CD4-positive, alpha-beta T cell (primary cell): ENCODE measurements around the gene RASGRF2. TPM values are rescaled to one million over a fixed set of nuclear protein-coding genes. Genes with fewer than 3 reads are reported as not detected.

ENCODE experiments used
- ATAC-seq: fragments of 200-7000 bp; cut with Tn5 transposase; one replicate; pipeline ENCODE4 v1.10.0; 2022; ENCODE audit warnings: mild to moderate bottlenecking; ENCODE audit not compliant: poor library complexity
- CTCF ChIA-PET: fragments of 350-600 bp; sonication (Branson Sonifier 250); formaldehyde crosslinking; loops from one replicate; lab custom pipeline; 2021; ENCODE audit warnings: antibody characterized with exemption, inconsistent platforms; lab: Charles Lee
- POLR2A ChIA-PET: fragments of 350-600 bp; sonication (Branson Sonifier 250); formaldehyde crosslinking; loops from one replicate; lab custom pipeline; 2021; ENCODE audit warnings: antibody characterized with exemption, inconsistent platforms; lab: Charles Lee
- DNase-seq, 14 experiments: peaks; one replicate each; pipeline ENCODE4 v3.0.0-alpha.2; 2013 to 2020; ENCODE audit warnings: mixed read lengths in 2 of 14
- H3K27ac ChIP-seq, 2 donors: one replicate each; pipeline versions ENCODE4 v1.5.1 to v1.7.0; 2013; ENCODE audit warnings: low read length in 2 of 2, low read depth in 1 of 2, mild to moderate bottlenecking in 1 of 2
- H3K27me3 ChIP-seq, 2 experiments: 1 replicate in 1 of 2; 2 replicates in 1 of 2; pipeline versions ENCODE4 v1.6.1 to v1.7.0; 2013; ENCODE audit warnings: low read length in 2 of 2, control low read depth in 1 of 2, mild to moderate bottlenecking in 1 of 2, moderate library complexity in 1 of 2; ENCODE audit not compliant: insufficient read depth in 2 of 2, control insufficient read depth in 1 of 2
- H3K36me3 ChIP-seq: one replicate; pipeline ENCODE4 v1.6.1; 2013; ENCODE audit warnings: low read length, control low read depth; ENCODE audit not compliant: insufficient read depth
- H3K4me1 ChIP-seq: one replicate; pipeline ENCODE4 v1.6.1; 2013; ENCODE audit warnings: low read length, control low read depth; ENCODE audit not compliant: insufficient read depth
- H3K4me3 ChIP-seq: one replicate; pipeline ENCODE4 v1.5.1; 2013; ENCODE audit warnings: mild to moderate bottlenecking, low read length, moderate library complexity
- H3K9me3 ChIP-seq, 2 experiments: 1 replicate in 1 of 2; 2 replicates in 1 of 2; pipeline versions ENCODE4 v1.6.1 to v1.7.0; 2013; ENCODE audit warnings: low read length in 2 of 2, mild to moderate bottlenecking in 2 of 2, control low read depth in 1 of 2, moderate library complexity in 1 of 2; ENCODE audit not compliant: control insufficient read depth in 1 of 2, insufficient read depth in 1 of 2
- H3K27ac Mint-ChIP-seq: one replicate; pipeline ENCODE4 v1.8.0; 2020; ENCODE audit warnings: mixed read lengths
- H3K27me3 Mint-ChIP-seq: one replicate; pipeline ENCODE4 v1.8.0; 2021; ENCODE audit warnings: mixed read lengths
- H3K36me3 Mint-ChIP-seq: one replicate; pipeline ENCODE4 v1.8.0; 2021; ENCODE audit warnings: low read depth, mixed read lengths
- H3K4me1 Mint-ChIP-seq: one replicate; pipeline ENCODE4 v1.8.0; 2021; ENCODE audit warnings: low read depth, mixed read lengths
- H3K4me3 Mint-ChIP-seq: one replicate; pipeline ENCODE4 v1.8.0; 2020; ENCODE audit warnings: mild to moderate bottlenecking, mixed read lengths
- H3K9me3 Mint-ChIP-seq: one replicate; pipeline ENCODE4 v1.8.0; 2020; ENCODE audit warnings: mixed read lengths
- CTCF ChIP-seq: fragments of 200-600 bp; IDR thresholded peaks from one replicate; pipeline ENCODE4 v1.8.0; 2022; ENCODE audit warnings: antibody characterized with exemption, mild to moderate bottlenecking
- intact Hi-C, 2 experiments: fragments of 100-400 bp; cut with DNase I in 1 of 2; cut with micrococcal nuclease in 1 of 2; formaldehyde crosslinking; loops; one replicate each; pipeline versions ENCODE4 v1.15.1 to v1.9.0; 2023 to 2025; cut with DNase I, micrococcal nuclease
- total RNA-seq, 174 experiments: library from RNA in 2 of 174; stranded (reverse) in 2 of 174; gene quantifications; one replicate each; pipeline ENCODE4 v1.2.3 and lab custom pipeline; 2021 to 2026

The RASGRF2 gene
- total RNA-seq, 2 experiments from 2014 or later, result 21.9 to 24.9 TPM

- Histone ChIP-seq H3K9me3 (no peaks in the 10 kb centered on the region), H3K27me3 (no peaks in the 10 kb centered on the region), H3K4me3 (no peak overlapping the region), H3K4me1 (peaks cover 46% of the 10 kb centered on the region), H3K36me3 (no peaks in the 10 kb centered on the region), H3K27ac (no peak overlapping the region)
- CTCF ChIA-PET, result no interaction called here
- ATAC-seq (no peak), DNase-seq (no peak)
- Mint-ChIP-seq H3K4me1 (peaks cover 87% of the 10 kb centered on the region), H3K9me3 (no peaks in the 10 kb centered on the region), H3K27me3 (no peaks in the 10 kb centered on the region), H3K4me3 (no peak overlapping the region), H3K36me3 (no peaks in the 10 kb centered on the region), H3K27ac (peak overlapping the region; percentile 13)
- POLR2A ChIA-PET, result no interaction called here
- intact Hi-C loops, result no loop called here
- no peak for TF ChIP-seq CTCF
These were observed 30.8 kb downstream of the RASGRF2 start for GRCh38 chr5:80990971-80991370.

- Mint-ChIP-seq H3K4me1 (peaks cover 86% of the 10 kb centered on the region), H3K36me3 (no peaks in the 10 kb centered on the region), H3K27ac (no peak overlapping the region), H3K9me3 (no peaks in the 10 kb centered on the region), H3K4me3 (no peak overlapping the region), H3K27me3 (no peaks in the 10 kb centered on the region)
- H3K9me3 ChIP-seq, result no peaks in the 10 kb centered on the region
- ChIA-PET POLR2A (interaction anchor here (2.9 kb wide), 2 partner anchors 11 to 12 kb away, joined by 14 to 17 read pairs; no protein-coding TSS in a partner anchor), CTCF (no interaction called here)
- H3K27me3 ChIP-seq, result no peaks in the 10 kb centered on the region
- H3K36me3 ChIP-seq, result no peaks in the 10 kb centered on the region
- no peak overlapping the region for H3K27ac ChIP-seq
- TF ChIP-seq CTCF, result no peak
- peaks cover 50% of the 10 kb centered on the region for H3K4me1 ChIP-seq
- DNase-seq, result no peak
- intact Hi-C loops, result no loop called here
- no peak overlapping the region for H3K4me3 ChIP-seq
- ATAC-seq, result no peak
These were observed 35.7 kb downstream of the RASGRF2 start for GRCh38 chr5:80995908-80996307.

GRCh38 chr5:80998590-80998979 is 38.4 kb downstream of the RASGRF2 start:
- intact Hi-C loops, result no loop called here
- peak overlapping the region; percentile 3 to 48 for H3K27ac ChIP-seq

More at GRCh38 chr5:80998590-80998979, 38.4 kb downstream of the RASGRF2 start:
- Mint-ChIP-seq H3K27ac (peak overlapping the region; percentile 82), H3K4me1 (peaks cover 86% of the 10 kb centered on the region), H3K36me3 (no peaks in the 10 kb centered on the region), H3K9me3 (no peaks in the 10 kb centered on the region), H3K4me3 (peak overlapping the region; percentile 80), H3K27me3 (no peaks in the 10 kb centered on the region)
- H3K4me3 ChIP-seq, result peak overlapping the region; percentile 19
- peaks cover 45% of the 10 kb centered on the region for H3K4me1 ChIP-seq
- DNase-seq, result peak in 1 of 14 experiments; percentile 36
- TF ChIP-seq CTCF, result no peak
- no peaks in the 10 kb centered on the region for H3K27me3 ChIP-seq
- POLR2A ChIA-PET, result interaction anchor here (1.1 to 2.9 kb wide), 2 partner anchors 9 to 81 kb away, joined by 3 to 14 read pairs; no protein-coding TSS in a partner anchor
- H3K36me3 ChIP-seq, result no peaks in the 10 kb centered on the region
- no peaks in the 10 kb centered on the region for H3K9me3 ChIP-seq
- peak; percentile 56 for ATAC-seq
- CTCF ChIA-PET, result interaction anchor here (1.6 kb wide), 1 partner anchor 21 kb away, joined by 3 read pairs; no protein-coding TSS in a partner anchor
